Measurements from ENCODE around the gene UBE2C. TPM values are rescaled to one million over a fixed set of nuclear protein-coding genes. Genes with fewer than 3 reads are reported as not detected.

Gene UBE2C
- total and polyA plus RNA-seq, 3 donors from 2014 or later = 21.4 to 36.7 (median 22.0) TPM

DNA sequence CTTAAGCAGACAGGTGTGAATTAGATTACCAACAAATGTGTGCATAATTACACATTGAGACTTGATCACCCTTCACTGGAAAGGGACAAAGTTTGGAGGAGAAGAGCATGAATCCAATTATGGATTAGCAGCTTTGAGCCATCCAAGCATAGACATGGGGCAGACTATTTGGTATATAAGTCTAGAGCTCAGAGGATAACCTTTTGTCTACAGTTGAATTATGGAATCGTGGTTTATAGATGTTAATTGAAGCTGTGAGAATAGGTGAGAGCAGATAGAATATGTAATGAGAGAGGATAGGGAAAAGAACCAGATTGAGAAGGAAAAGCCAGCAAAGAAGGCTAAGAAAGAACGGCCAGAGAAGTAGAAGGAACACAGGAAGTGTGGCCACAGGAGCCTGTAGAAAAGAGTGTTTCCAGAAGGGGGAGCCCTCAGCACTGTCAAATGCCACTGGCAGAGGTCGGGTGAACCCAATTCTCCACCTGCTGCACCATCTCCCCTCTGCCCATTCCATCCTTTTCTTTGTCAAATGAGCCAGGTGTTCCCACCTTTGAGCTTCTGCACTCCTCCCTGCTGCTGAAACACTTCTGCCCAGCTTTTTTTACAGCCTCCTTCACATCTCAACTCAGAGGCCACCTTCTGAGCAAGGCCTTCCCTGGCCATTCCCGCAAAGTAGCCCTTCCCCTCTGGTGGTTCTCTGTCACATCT, 13.4 kb upstream of the UBE2C start:
- no peaks in the 10 kb centered on the region for H3K4me1 ChIP-seq
- peak; percentile 80 for DNase-seq
- no peaks in the 10 kb centered on the region for H3K36me3 ChIP-seq (ENCODE audit: low read depth, missing control alignments)
- no peaks in the 10 kb centered on the region for H3K9me3 ChIP-seq
- no peak overlapping the region for H3K4me3 ChIP-seq
- no peaks in the 10 kb centered on the region for H3K27me3 ChIP-seq
- no peak overlapping the region for H3K27ac ChIP-seq
- TF ChIP-seq CTCF (IDR thresholded peaks at IDR 0.05) (peak in 2 of 3 experiments; percentile 55 to 57), POLR2A (IDR thresholded peaks at IDR 0.05) (no peak)
- 43 to 51% methylated on average over 4 of the region's 4 CpGs for WGBS, 2 donors
- intact Hi-C loops (cut with DNase I; ENCODE audit: low total_unique reads) = no loop called here

DNA sequence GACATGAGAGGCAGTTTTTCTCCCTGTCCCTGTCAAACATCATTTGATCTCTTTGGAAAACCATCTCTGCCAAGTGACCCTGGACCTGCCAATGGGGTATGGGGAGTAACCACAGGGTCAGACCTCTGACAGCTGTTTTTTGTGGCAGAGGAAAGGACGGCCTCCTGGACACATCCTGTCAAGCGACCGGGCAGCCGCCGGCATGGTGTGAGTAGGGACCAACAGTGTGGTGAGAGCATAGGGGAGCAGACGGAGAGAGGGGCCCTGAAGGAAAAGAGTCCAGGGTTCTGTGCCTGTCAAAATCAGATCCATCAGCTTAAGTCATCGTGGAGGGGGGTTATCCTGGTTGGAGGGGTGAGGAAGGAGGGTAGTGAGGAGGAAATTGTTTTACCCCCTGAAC, 10.6 kb upstream of the UBE2C start:
- Histone ChIP-seq H3K27ac (no peak overlapping the region), H3K4me3 (no peak overlapping the region), H3K36me3 (ENCODE audit: low read depth, missing control alignments) (no peaks in the 10 kb centered on the region), H3K9me3 (no peaks in the 10 kb centered on the region), H3K4me1 (no peaks in the 10 kb centered on the region), H3K27me3 (no peaks in the 10 kb centered on the region)
- 84 to 95% methylated on average over 7 of the region's 7 CpGs for WGBS, 2 donors
- no peak for TF ChIP-seq POLR2A (IDR thresholded peaks at IDR 0.05)
- TF ChIP-seq CTCF (IDR thresholded peaks at IDR 0.05) = no peak
- intact Hi-C loops (cut with DNase I; ENCODE audit: low total_unique reads) = no loop called here
- DNase-seq = no peak

DNA sequence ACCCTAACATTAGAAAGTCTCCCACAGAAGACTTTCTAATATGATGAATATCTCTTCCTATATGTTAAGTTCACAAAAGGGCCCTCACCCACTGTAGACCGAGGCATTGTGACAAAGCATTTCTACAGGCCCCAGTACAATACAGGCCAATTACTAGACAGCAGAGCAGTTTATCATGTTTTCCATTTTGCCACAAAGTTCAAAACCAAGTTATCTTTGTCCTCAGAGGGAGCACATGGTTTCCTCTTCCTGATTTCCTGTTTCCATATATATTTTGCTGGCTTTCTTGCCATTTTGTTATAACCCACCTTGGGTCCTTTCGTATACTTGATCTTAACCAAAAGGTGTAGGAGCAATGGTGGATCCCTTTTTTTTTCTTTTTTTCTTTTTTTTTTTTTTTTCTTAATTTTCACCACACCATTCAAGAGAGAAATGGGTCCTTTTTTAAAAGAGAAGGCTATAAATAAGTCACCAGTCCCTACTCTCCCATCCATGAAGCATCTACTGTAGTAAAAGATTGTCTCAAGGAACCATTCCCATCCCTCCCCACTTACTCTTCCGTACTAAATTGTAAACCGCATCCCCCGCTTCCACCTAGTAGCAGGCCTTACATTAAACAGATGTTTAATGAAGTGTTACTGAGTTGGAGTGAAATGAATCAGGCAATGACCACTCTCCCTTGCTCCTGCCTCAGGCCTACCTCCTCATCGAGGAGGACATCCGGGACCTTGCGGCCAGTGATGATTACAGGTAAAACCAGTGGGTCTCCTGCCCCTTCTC, 2.1 kb upstream of the UBE2C start:
- Histone ChIP-seq H3K4me1 (peaks cover 5% of the 10 kb centered on the region), H3K36me3 (ENCODE audit: low read depth, missing control alignments) (no peaks in the 10 kb centered on the region), H3K4me3 (no peak overlapping the region), H3K9me3 (no peaks in the 10 kb centered on the region), H3K27ac (no peak overlapping the region), H3K27me3 (no peaks in the 10 kb centered on the region)
- WGBS, 2 donors = 90 to 94% methylated on average over 8 of the region's 8 CpGs
- TF ChIP-seq POLR2A (IDR thresholded peaks at IDR 0.05) (no peak), CTCF (IDR thresholded peaks at IDR 0.05) (no peak)
- no peak for DNase-seq
- intact Hi-C loops (cut with DNase I; ENCODE audit: low total_unique reads) = loop anchor here (10.0 kb wide), 1 partner anchor 154 kb away; no protein-coding TSS in a partner anchor

GRCh38 chr20:45813006-45813340, 529 bp downstream of the UBE2C start:
- Histone ChIP-seq H3K4me1 (peaks cover 11% of the 10 kb centered on the region), H3K9me3 (no peaks in the 10 kb centered on the region), H3K36me3 (ENCODE audit: low read depth, missing control alignments) (no peaks in the 10 kb centered on the region), H3K27me3 (no peaks in the 10 kb centered on the region), H3K27ac (no peak overlapping the region), H3K4me3 (peak overlapping the region; percentile 56 to 57)
- no peak for DNase-seq
- intact Hi-C loops (cut with DNase I; ENCODE audit: low total_unique reads) = loop anchor here (10.0 kb wide), 1 partner anchor 152 kb away; no protein-coding TSS in a partner anchor
- 3 to 9% methylated on average over 11 of the region's 11 CpGs for WGBS, 2 donors
- TF ChIP-seq CTCF (IDR thresholded peaks at IDR 0.05) (no peak), POLR2A (IDR thresholded peaks at IDR 0.05) (no peak)

Measured in testis (tissue), 3 donors.